CD4-positive, alpha-beta T cell (primary cell): ENCODE data around the gene LPCAT4. TPM values are rescaled to one million over a fixed set of nuclear protein-coding genes. Genes with fewer than 3 reads are reported as not detected.

Experiments used
- ATAC-seq: fragments of 200-7000 bp; cut with Tn5 transposase; one replicate; pipeline ENCODE4 v1.10.0; 2022; ENCODE audit warnings: mild to moderate bottlenecking; ENCODE audit not compliant: poor library complexity
- CTCF ChIA-PET: fragments of 350-600 bp; sonication (Branson Sonifier 250); formaldehyde crosslinking; loops from one replicate; lab custom pipeline; 2021; ENCODE audit warnings: antibody characterized with exemption, inconsistent platforms; lab: Charles Lee
- POLR2A ChIA-PET: fragments of 350-600 bp; sonication (Branson Sonifier 250); formaldehyde crosslinking; loops from one replicate; lab custom pipeline; 2021; ENCODE audit warnings: antibody characterized with exemption, inconsistent platforms; lab: Charles Lee
- DNase-seq, 14 experiments: peaks; one replicate each; pipeline ENCODE4 v3.0.0-alpha.2; 2013 to 2020; ENCODE audit warnings: mixed read lengths in 2 of 14
- H3K27ac ChIP-seq, 2 donors: one replicate each; pipeline versions ENCODE4 v1.5.1 to v1.7.0; 2013; ENCODE audit warnings: low read length in 2 of 2, low read depth in 1 of 2, mild to moderate bottlenecking in 1 of 2
- H3K27me3 ChIP-seq, 2 experiments: 1 replicate in 1 of 2; 2 replicates in 1 of 2; pipeline versions ENCODE4 v1.6.1 to v1.7.0; 2013; ENCODE audit warnings: low read length in 2 of 2, control low read depth in 1 of 2, mild to moderate bottlenecking in 1 of 2, moderate library complexity in 1 of 2; ENCODE audit not compliant: insufficient read depth in 2 of 2, control insufficient read depth in 1 of 2
- H3K36me3 ChIP-seq: one replicate; pipeline ENCODE4 v1.6.1; 2013; ENCODE audit warnings: low read length, control low read depth; ENCODE audit not compliant: insufficient read depth
- H3K4me1 ChIP-seq: one replicate; pipeline ENCODE4 v1.6.1; 2013; ENCODE audit warnings: low read length, control low read depth; ENCODE audit not compliant: insufficient read depth
- H3K4me3 ChIP-seq: one replicate; pipeline ENCODE4 v1.5.1; 2013; ENCODE audit warnings: mild to moderate bottlenecking, low read length, moderate library complexity
- H3K9me3 ChIP-seq, 2 experiments: 1 replicate in 1 of 2; 2 replicates in 1 of 2; pipeline versions ENCODE4 v1.6.1 to v1.7.0; 2013; ENCODE audit warnings: low read length in 2 of 2, mild to moderate bottlenecking in 2 of 2, control low read depth in 1 of 2, moderate library complexity in 1 of 2; ENCODE audit not compliant: control insufficient read depth in 1 of 2, insufficient read depth in 1 of 2
- H3K27ac Mint-ChIP-seq: one replicate; pipeline ENCODE4 v1.8.0; 2020; ENCODE audit warnings: mixed read lengths
- H3K27me3 Mint-ChIP-seq: one replicate; pipeline ENCODE4 v1.8.0; 2021; ENCODE audit warnings: mixed read lengths
- H3K36me3 Mint-ChIP-seq: one replicate; pipeline ENCODE4 v1.8.0; 2021; ENCODE audit warnings: low read depth, mixed read lengths
- H3K4me1 Mint-ChIP-seq: one replicate; pipeline ENCODE4 v1.8.0; 2021; ENCODE audit warnings: low read depth, mixed read lengths
- H3K4me3 Mint-ChIP-seq: one replicate; pipeline ENCODE4 v1.8.0; 2020; ENCODE audit warnings: mild to moderate bottlenecking, mixed read lengths
- H3K9me3 Mint-ChIP-seq: one replicate; pipeline ENCODE4 v1.8.0; 2020; ENCODE audit warnings: mixed read lengths
- CTCF ChIP-seq: fragments of 200-600 bp; IDR thresholded peaks from one replicate; pipeline ENCODE4 v1.8.0; 2022; ENCODE audit warnings: antibody characterized with exemption, mild to moderate bottlenecking
- intact Hi-C, 2 experiments: fragments of 100-400 bp; cut with DNase I in 1 of 2; cut with micrococcal nuclease in 1 of 2; formaldehyde crosslinking; loops; one replicate each; pipeline versions ENCODE4 v1.15.1 to v1.9.0; 2023 to 2025; cut with DNase I, micrococcal nuclease
- total RNA-seq, 174 experiments: library from RNA in 2 of 174; stranded (reverse) in 2 of 174; gene quantifications; one replicate each; pipeline ENCODE4 v1.2.3 and lab custom pipeline; 2021 to 2026

LPCAT4 gene
- total RNA-seq, 2 experiments from 2014 or later = 41.0 to 45.2 TPM

- H3K27me3 ChIP-seq = no peaks in the 10 kb centered on the region
- POLR2A ChIA-PET = no interaction called here
- no peaks in the 10 kb centered on the region for H3K36me3 ChIP-seq
- DNase-seq = no peak
- H3K4me3 Mint-ChIP-seq = no peak overlapping the region
- no peaks in the 10 kb centered on the region for H3K9me3 ChIP-seq
- H3K27ac ChIP-seq = no peak overlapping the region
- no peaks in the 10 kb centered on the region for H3K9me3 Mint-ChIP-seq
- no peak overlapping the region for H3K27ac Mint-ChIP-seq
- H3K36me3 Mint-ChIP-seq = peaks cover 6% of the 10 kb centered on the region
- H3K4me1 Mint-ChIP-seq = peaks cover 23% of the 10 kb centered on the region
- H3K4me1 ChIP-seq = peaks cover 24% of the 10 kb centered on the region
- H3K4me3 ChIP-seq = no peak overlapping the region
- no peak for ATAC-seq
- TF ChIP-seq CTCF = no peak
- intact Hi-C loops = no loop called here
- H3K27me3 Mint-ChIP-seq = no peaks in the 10 kb centered on the region
- CTCF ChIA-PET = no interaction called here
Measured at GRCh38 chr15:34370643-34371042, 3.6 kb upstream of the LPCAT4 start.

GRCh38 chr15:34370129-34370528 lies 3.1 kb upstream of the LPCAT4 start:
- H3K36me3 Mint-ChIP-seq = peaks cover 6% of the 10 kb centered on the region
- Histone ChIP-seq H3K4me1 (peaks cover 29% of the 10 kb centered on the region), H3K4me3 (no peak overlapping the region), H3K27ac (no peak overlapping the region), H3K27me3 (no peaks in the 10 kb centered on the region), H3K36me3 (no peaks in the 10 kb centered on the region), H3K9me3 (no peaks in the 10 kb centered on the region)
- DNase-seq = no peak
- TF ChIP-seq CTCF = no peak
- peak overlapping the region; percentile 45 for H3K4me3 Mint-ChIP-seq
- POLR2A ChIA-PET = no interaction called here
- ATAC-seq = no peak
- no peaks in the 10 kb centered on the region for H3K27me3 Mint-ChIP-seq
- peak overlapping the region; percentile 57 for H3K27ac Mint-ChIP-seq
- H3K9me3 Mint-ChIP-seq = no peaks in the 10 kb centered on the region
- H3K4me1 Mint-ChIP-seq = peaks cover 28% of the 10 kb centered on the region
- intact Hi-C loops = no loop called here
- CTCF ChIA-PET = no interaction called here

GRCh38 chr15:34366271-34367065 lies 528 bp downstream of the LPCAT4 start:
- H3K9me3 ChIP-seq = no peaks in the 10 kb centered on the region
- intact Hi-C loops = loop anchor here (1.0 to 5.0 kb wide), 9 partner anchors 23 to 1239 kb away; partner anchors contain the start of genes NOP10 (in 2 of the 2), NUTM1 (in 2 of the 2), AQR (in 1 of the 2) and EMC4 (in 1 of the 2)
- TF ChIP-seq CTCF = no peak
- ATAC-seq (peak; percentile 1), DNase-seq (peak; percentile 20 to 68 (median 42))
- Mint-ChIP-seq H3K36me3 (peaks cover 31% of the 10 kb centered on the region), H3K9me3 (no peaks in the 10 kb centered on the region), H3K4me3 (peak overlapping the region; percentile 97), H3K4me1 (peaks cover 44% of the 10 kb centered on the region), H3K27ac (peak overlapping the region; percentile 92), H3K27me3 (no peaks in the 10 kb centered on the region)
- peak overlapping the region; percentile 9 to 40 for H3K27ac ChIP-seq
- peaks cover 24% of the 10 kb centered on the region for H3K36me3 ChIP-seq
- H3K4me1 ChIP-seq = peaks cover 40% of the 10 kb centered on the region
- ChIA-PET POLR2A (interaction anchor here (0.9 to 3.7 kb wide), 16 partner anchors 11 to 327 kb away, joined by 3 to 72 read pairs (median 12); partner anchors contain the start of genes AVEN, EMC4, EMC7 and GOLGA8A), CTCF (interaction anchor here (0.6 to 3.9 kb wide), 22 partner anchors 8 to 264 kb away, joined by 3 to 51 read pairs (median 6); partner anchors contain the start of genes EMC4, EMC7, KATNBL1 and NOP10)
- peak overlapping the region; percentile 94 for H3K4me3 ChIP-seq
- H3K27me3 ChIP-seq = no peaks in the 10 kb centered on the region
